Mesendoderm (in vitro differentiated cells): ENCODE data around the gene PAWR.

Source experiments
- DNase-seq: peaks from one replicate; pipeline ENCODE4 v3.0.0; 2013
- H2AK5ac ChIP-seq: 2 replicates; pipeline ENCODE4 v1.6.1; 2013; ENCODE audit warnings: low read length, inconsistent platforms
- H2BK120ac ChIP-seq: 2 replicates; pipeline ENCODE4 v1.6.1; 2013; ENCODE audit warnings: low read depth, mild to moderate bottlenecking, low read length, moderate library complexity, mixed read lengths
- H2BK15ac ChIP-seq: replicated peaks from 2 replicates; pipeline ENCODE4 v1.6.1; 2013; ENCODE audit warnings: low read depth, mild to moderate bottlenecking, moderate library complexity
- H2BK5ac ChIP-seq: 2 replicates; pipeline ENCODE4 v1.6.1; 2013; ENCODE audit warnings: low read length, inconsistent platforms
- H3K18ac ChIP-seq: 2 replicates; pipeline ENCODE4 v1.6.1; 2013; ENCODE audit warnings: mild to moderate bottlenecking, low read length, mixed read lengths
- H3K23ac ChIP-seq: one replicate; pipeline ENCODE4 v1.6.1; 2013; ENCODE audit warnings: low read length
- H3K27ac ChIP-seq: 2 replicates; pipeline ENCODE4 v1.5.1; 2013; ENCODE audit warnings: low read depth, mild to moderate bottlenecking, inconsistent platforms, low read length, moderate library complexity
- H3K27me3 ChIP-seq: 2 replicates; pipeline ENCODE4 v1.6.1; 2013; ENCODE audit warnings: low read length, control low read depth, mild to moderate bottlenecking, inconsistent platforms; ENCODE audit not compliant: insufficient read depth, poor library complexity
- H3K36me3 ChIP-seq: 2 replicates; pipeline ENCODE4 v1.6.1; 2013; ENCODE audit warnings: low read length, inconsistent platforms; ENCODE audit not compliant: control insufficient read depth, insufficient read depth
- H3K4ac ChIP-seq: one replicate; pipeline ENCODE4 v1.6.1; 2013; ENCODE audit warnings: low read depth, mild to moderate bottlenecking, low read length, moderate library complexity
- H3K4me1 ChIP-seq: 2 replicates; pipeline ENCODE4 v1.6.1; 2013; ENCODE audit warnings: low read depth, low read length, inconsistent platforms; ENCODE audit not compliant: control insufficient read depth
- H3K4me2 ChIP-seq: 2 replicates; pipeline ENCODE4 v1.6.1; 2013; ENCODE audit warnings: low read length
- H3K4me3 ChIP-seq: 2 replicates; pipeline ENCODE4 v1.5.1; 2013; ENCODE audit warnings: mild to moderate bottlenecking, low read length
- H3K56ac ChIP-seq: one replicate; pipeline ENCODE4 v1.6.1; 2013; ENCODE audit warnings: low read length
- H3K79me1 ChIP-seq: 2 replicates; pipeline ENCODE4 v1.6.1; 2013; ENCODE audit warnings: low read length, inconsistent platforms
- H3K79me2 ChIP-seq: 2 replicates; pipeline ENCODE4 v1.6.1; 2013; ENCODE audit warnings: mild to moderate bottlenecking, low read length; ENCODE audit not compliant: control insufficient read depth, insufficient read depth
- H3K9ac ChIP-seq: 2 replicates; pipeline ENCODE4 v1.6.1; 2013; ENCODE audit warnings: low read length, inconsistent platforms
- H4K5ac ChIP-seq: one replicate; pipeline ENCODE4 v1.6.1; 2013; ENCODE audit warnings: low read length
- H4K8ac ChIP-seq: one replicate; pipeline ENCODE4 v1.6.1; 2013; ENCODE audit warnings: low read depth, mild to moderate bottlenecking, control low read depth, low read length, moderate library complexity
- WGBS: extraction: QIAGEN DNeasy Blood & Tissue Kit; methylation state at CpG from one replicate; pipeline ENCODE4 v1.1.7; 2013; ENCODE audit warnings: low lambda C conversion rate, missing lambda C conversion rate; ENCODE audit not compliant: insufficient coverage; ENCODE audit errors: extremely low coverage; 5-methylcytosine and 5-hydroxymethylcytosine counted together

The PAWR gene

GRCh38 chr12:79618848-79619404 lies 71.8 kb downstream of the PAWR start:
- no peak overlapping the region for H2BK15ac ChIP-seq
- H4K8ac ChIP-seq = no peak overlapping the region
- H3K18ac ChIP-seq = no peak overlapping the region
- no peaks in the 10 kb centered on the region for H3K27me3 ChIP-seq
- no peaks in the 10 kb centered on the region for H3K4me1 ChIP-seq
- H3K4me2 ChIP-seq = no peak overlapping the region
- H2AK5ac ChIP-seq = no peak overlapping the region
- no peak overlapping the region for H4K5ac ChIP-seq
- peaks cover 6% of the 10 kb centered on the region for H3K79me1 ChIP-seq
- H3K79me2 ChIP-seq = peaks cover 32% of the 10 kb centered on the region
- H3K4me3 ChIP-seq = no peak overlapping the region
- H3K36me3 ChIP-seq = peaks cover 2% of the 10 kb centered on the region
- no peak overlapping the region for H3K9ac ChIP-seq
- H3K27ac ChIP-seq = no peak overlapping the region
- H3K4ac ChIP-seq = no peak overlapping the region
- H2BK5ac ChIP-seq = no peak overlapping the region
- H3K56ac ChIP-seq = no peak overlapping the region
- DNase-seq = no peak
- H3K23ac ChIP-seq = no peak overlapping the region
- WGBS = no CpG with 5 or more reads among the region's 2 CpGs
- H2BK120ac ChIP-seq = no peak overlapping the region

- Histone ChIP-seq H2BK15ac (no peak overlapping the region), H3K4me3 (no peak overlapping the region), H3K23ac (no peak overlapping the region), H3K56ac (no peak overlapping the region), H2BK120ac (no peak overlapping the region), H3K4me1 (no peaks in the 10 kb centered on the region), H3K18ac (no peak overlapping the region), H2AK5ac (no peak overlapping the region), H3K36me3 (peaks cover 2% of the 10 kb centered on the region), H3K9ac (no peak overlapping the region), H3K79me1 (peaks cover 6% of the 10 kb centered on the region), H3K79me2 (peaks cover 27% of the 10 kb centered on the region), H4K8ac (no peak overlapping the region), H3K4me2 (no peak overlapping the region), H2BK5ac (no peak overlapping the region), H4K5ac (no peak overlapping the region), H3K4ac (no peak overlapping the region), H3K27me3 (no peaks in the 10 kb centered on the region), H3K27ac (no peak overlapping the region)
- WGBS = no CpG with 5 or more reads among the region's 4 CpGs
- DNase-seq = peak; percentile 63
These were observed 73.1 kb downstream of the PAWR start for GRCh38 chr12:79617696-79618095.

GRCh38 chr12:79615596-79616560 lies 74.9 kb downstream of the PAWR start:
- Histone ChIP-seq H2BK5ac (no peak overlapping the region), H4K8ac (no peak overlapping the region), H3K4me2 (no peak overlapping the region), H3K36me3 (peaks cover 2% of the 10 kb centered on the region), H3K27me3 (no peaks in the 10 kb centered on the region), H2BK120ac (no peak overlapping the region), H3K27ac (no peak overlapping the region), H3K79me2 (peaks cover 19% of the 10 kb centered on the region), H3K4me3 (no peak overlapping the region), H3K23ac (no peak overlapping the region), H3K56ac (no peak overlapping the region), H3K18ac (no peak overlapping the region), H4K5ac (no peak overlapping the region), H3K79me1 (peaks cover 6% of the 10 kb centered on the region), H3K4me1 (no peaks in the 10 kb centered on the region), H2BK15ac (no peak overlapping the region), H2AK5ac (no peak overlapping the region), H3K9ac (no peak overlapping the region), H3K4ac (no peak overlapping the region)
- DNase-seq = no peak
- no CpG with 5 or more reads among the region's 7 CpGs for WGBS

GRCh38 chr12:79614730-79615129 lies 76.0 kb downstream of the PAWR start:
- Histone ChIP-seq H3K4me1 (no peaks in the 10 kb centered on the region), H2BK120ac (no peak overlapping the region), H4K5ac (no peak overlapping the region), H3K23ac (no peak overlapping the region), H3K79me1 (peaks cover 2% of the 10 kb centered on the region), H2AK5ac (no peak overlapping the region), H3K18ac (no peak overlapping the region), H2BK5ac (no peak overlapping the region), H2BK15ac (no peak overlapping the region), H3K27ac (no peak overlapping the region), H3K79me2 (peaks cover 13% of the 10 kb centered on the region), H3K27me3 (no peaks in the 10 kb centered on the region), H3K4me2 (no peak overlapping the region), H3K4me3 (no peak overlapping the region), H3K56ac (no peak overlapping the region), H3K4ac (no peak overlapping the region), H3K9ac (no peak overlapping the region), H3K36me3 (no peaks in the 10 kb centered on the region), H4K8ac (no peak overlapping the region)
- WGBS = no CpG with 5 or more reads among the region's 3 CpGs
- DNase-seq = no peak

- Histone ChIP-seq H2BK15ac (no peak overlapping the region), H3K23ac (no peak overlapping the region), H4K8ac (no peak overlapping the region), H3K79me2 (peaks cover 8% of the 10 kb centered on the region), H3K4me2 (no peak overlapping the region), H4K5ac (no peak overlapping the region), H3K4ac (no peak overlapping the region), H2BK120ac (no peak overlapping the region), H2AK5ac (no peak overlapping the region), H3K56ac (no peak overlapping the region), H3K36me3 (no peaks in the 10 kb centered on the region), H3K9ac (no peak overlapping the region), H3K27ac (no peak overlapping the region), H3K4me3 (no peak overlapping the region), H3K79me1 (peaks cover 5% of the 10 kb centered on the region), H3K4me1 (no peaks in the 10 kb centered on the region), H3K18ac (no peak overlapping the region), H2BK5ac (no peak overlapping the region), H3K27me3 (no peaks in the 10 kb centered on the region)
- DNase-seq = no peak
- no CpG with 5 or more reads among the region's 2 CpGs for WGBS
These were observed 88.9 kb downstream of the PAWR start for GRCh38 chr12:79601908-79602307.
